Sigmoid colon (tissue), 4 donors: ENCODE results near the gene WNT3.

ENCODE experiments used
- CTCF ChIP-seq, 4 experiments: fragments of 450-650 bp in 3 of 4; fragments of 200-600 bp in 1 of 4; IDR thresholded peaks; one replicate each; pipeline ENCODE4 v1.5.1; 2016 to 2019; ENCODE audit warnings: antibody characterized with exemption in 4 of 4, mild to moderate bottlenecking in 3 of 4, moderate library complexity in 2 of 4
- EP300 ChIP-seq, 4 donors: sonication (generic); formaldehyde crosslinking; IDR thresholded peaks; one replicate each; pipeline ENCODE4 v1.6.1; 2017; ENCODE audit warnings: antibody characterized with exemption in 4 of 4
- POLR2A ChIP-seq, 2 donors: fragments of 450-650 bp; IDR thresholded peaks; one replicate each; pipeline ENCODE4 v1.6.1; 2016; ENCODE audit warnings: antibody characterized with exemption in 2 of 2, mild to moderate bottlenecking in 2 of 2, moderate library complexity in 2 of 2
- POLR2AphosphoS5 ChIP-seq, 4 donors: sonication (generic); formaldehyde crosslinking; IDR thresholded peaks; one replicate each; pipeline ENCODE4 v1.6.1; 2017; ENCODE audit warnings: antibody characterized with exemption in 4 of 4

DNA sequence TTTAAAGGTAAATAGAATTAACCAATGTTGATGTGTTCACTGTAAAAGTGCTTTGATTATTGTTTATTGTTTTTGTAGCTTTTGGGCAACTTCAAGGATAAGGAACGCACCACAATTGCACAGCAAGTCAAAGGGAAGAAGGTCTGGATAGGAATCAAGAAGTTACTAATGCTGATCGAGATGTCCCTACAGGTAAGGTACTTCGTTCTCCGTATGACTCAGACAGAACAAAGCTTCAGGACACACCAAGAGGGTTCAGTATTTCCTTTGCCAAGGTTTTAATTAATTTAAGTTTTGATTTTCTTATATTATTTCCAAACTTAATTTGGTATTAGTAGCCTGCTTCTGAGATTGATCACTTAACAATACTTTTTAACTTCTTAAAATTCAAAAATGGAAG lies 67.1 kb downstream of the WNT3 start:
- no peak for TF ChIP-seq CTCF (IDR thresholded peaks at IDR 0.05)
- no peak for TF ChIP-seq POLR2A (IDR thresholded peaks at IDR 0.05)
- no peak for TF ChIP-seq POLR2AphosphoS5 (IDR thresholded peaks at IDR 0.05)
- no peak for TF ChIP-seq EP300 (IDR thresholded peaks at IDR 0.05)
